GM21360 (cell line): ENCODE measurements around the gene XPR1.
"Not testable (repeated sequence)": the region's sequence is repeated elsewhere in the genome, so short reads cannot be mapped to it uniquely, and the experiment has no call there.

Source experiments
- ATAC-seq: cut with Tn5 transposase; IDR thresholded peaks from one replicate; pipeline ENCODE4 v1.9.1; 2021; ENCODE audit warnings: mild to moderate bottlenecking, moderate library complexity; ENCODE audit not compliant: unreplicated experiment

Gene XPR1

GRCh38 chr1:180833180-180833579 lies 201.4 kb downstream of the XPR1 start:
- not testable (repeated sequence) for ATAC-seq

DNA sequence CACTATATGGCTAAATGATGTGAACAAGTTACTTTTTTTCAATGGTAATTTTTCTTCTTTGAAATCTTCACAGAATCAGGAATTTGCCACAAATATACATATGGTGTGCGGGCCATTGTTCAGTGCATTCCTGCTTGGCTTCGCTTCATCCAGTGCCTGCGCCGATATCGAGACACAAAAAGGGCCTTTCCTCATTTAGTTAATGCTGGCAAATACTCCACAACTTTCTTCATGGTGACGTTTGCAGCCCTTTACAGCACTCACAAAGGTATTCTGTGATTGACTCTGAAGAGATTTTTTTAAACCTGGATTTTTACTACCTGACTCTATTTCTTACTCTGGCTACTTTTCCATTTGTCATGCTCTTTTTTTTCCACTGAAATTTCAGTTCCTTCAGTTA lies 204.6 kb downstream of the XPR1 start:
- no peak for ATAC-seq

GRCh38 chr1:180837020-180837419 lies 205.2 kb downstream of the XPR1 start:
- no peak for ATAC-seq

DNA sequence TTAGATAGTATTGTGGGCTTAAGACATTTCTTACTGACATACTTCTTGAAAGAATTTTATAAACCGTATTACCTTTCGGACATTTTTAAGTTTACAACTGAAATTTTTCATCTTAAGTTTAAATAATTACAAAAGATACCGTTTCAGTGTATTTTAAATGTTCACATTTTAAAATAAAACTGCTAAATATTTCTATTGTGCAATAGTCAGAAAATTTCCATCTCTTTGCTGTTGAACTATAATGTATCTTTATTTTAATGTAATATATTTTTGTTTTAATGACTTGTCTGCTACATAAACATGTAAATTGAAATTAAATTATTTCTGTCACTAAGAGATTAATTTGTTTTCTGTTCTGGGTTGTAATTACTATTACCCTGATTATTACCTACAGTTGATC lies 206.7 kb downstream of the XPR1 start:
- no peak for ATAC-seq

DNA sequence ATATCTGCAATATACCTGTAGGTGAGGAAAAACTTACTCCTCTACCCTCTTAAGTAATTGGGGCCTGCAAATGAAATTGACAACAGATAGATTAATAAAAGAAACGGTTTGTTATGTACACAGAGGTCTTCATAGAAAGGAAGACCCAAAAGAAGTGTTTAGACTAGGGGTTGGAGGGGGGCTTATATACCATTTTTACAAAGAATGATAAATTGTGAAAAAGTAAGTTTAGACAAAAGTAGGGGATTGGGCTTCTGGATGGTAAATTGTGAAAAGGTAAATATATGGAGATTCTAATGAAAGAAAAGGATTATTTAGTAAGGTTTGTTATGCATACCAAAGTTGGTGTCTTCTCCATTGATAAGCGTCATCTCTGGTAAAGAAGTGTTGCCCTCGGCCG lies 207.7 kb downstream of the XPR1 start:
- ATAC-seq: no peak

DNA sequence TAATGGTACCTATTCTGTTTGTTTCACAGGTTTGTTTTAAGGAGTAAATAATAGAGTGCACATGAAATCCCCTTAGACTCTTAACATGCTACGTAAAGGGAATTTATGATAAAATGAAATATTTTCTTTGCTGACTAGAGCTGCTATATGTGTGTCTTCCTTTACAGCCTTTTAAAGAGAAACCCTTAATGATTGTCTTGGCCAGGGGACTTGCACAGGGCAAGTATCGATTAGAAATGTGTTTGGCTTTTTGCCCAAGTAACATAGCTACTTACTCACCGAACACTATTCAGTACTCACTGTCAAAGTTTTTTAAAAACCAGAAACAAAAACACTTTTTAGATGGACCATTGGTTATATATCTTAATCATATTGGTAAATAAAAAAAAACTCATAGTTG lies 209.6 kb downstream of the XPR1 start:
- no peak for ATAC-seq

- no peak for ATAC-seq
Observed at GRCh38 chr1:180842052-180842451, 210.2 kb downstream of the XPR1 start.

- ATAC-seq: no peak
Observed at GRCh38 chr1:180842491-180843275, 210.9 kb downstream of the XPR1 start.

- ATAC-seq: no peak
Observed at GRCh38 chr1:180845352-180845751, 213.5 kb downstream of the XPR1 start.

- ATAC-seq: no peak
Observed at GRCh38 chr1:180848191-180848590, 216.4 kb downstream of the XPR1 start.

DNA sequence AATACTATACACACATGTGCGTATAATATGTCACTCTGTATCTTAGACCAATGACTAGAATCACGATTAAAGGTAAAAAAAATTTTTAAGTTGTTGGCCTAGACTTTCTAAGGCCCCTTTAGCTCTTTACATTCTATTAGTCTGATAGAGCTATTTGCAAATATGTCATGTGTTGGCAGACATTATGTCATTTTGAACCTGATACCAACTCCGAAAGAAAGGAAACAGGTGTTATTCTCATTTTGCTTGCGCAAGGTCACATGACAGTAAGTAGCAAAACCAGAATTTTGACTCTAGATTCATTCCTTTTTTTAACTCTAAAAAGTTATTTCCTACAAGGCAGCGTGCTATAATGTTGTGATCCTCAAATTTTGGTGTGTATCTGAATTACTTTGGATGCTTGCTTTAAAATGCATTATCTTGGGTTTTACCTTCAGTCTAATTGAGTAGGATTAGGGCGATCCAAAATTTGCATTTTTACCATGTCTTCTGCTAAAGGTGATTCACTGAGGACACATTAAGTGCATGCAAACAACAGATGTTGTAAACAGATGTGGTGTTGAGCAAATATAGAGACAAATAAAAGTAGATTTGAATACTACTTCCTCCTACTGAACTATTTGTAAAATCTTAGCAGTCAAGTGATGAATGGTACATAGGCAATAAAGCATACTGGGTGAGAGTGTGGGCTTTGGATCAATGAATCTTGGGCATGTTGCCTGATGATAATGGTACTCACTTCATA lies 217.4 kb downstream of the XPR1 start:
- peak; percentile 78 for ATAC-seq

- ATAC-seq: no peak
Observed at GRCh38 chr1:180851995-180852887, 220.4 kb downstream of the XPR1 start.

DNA sequence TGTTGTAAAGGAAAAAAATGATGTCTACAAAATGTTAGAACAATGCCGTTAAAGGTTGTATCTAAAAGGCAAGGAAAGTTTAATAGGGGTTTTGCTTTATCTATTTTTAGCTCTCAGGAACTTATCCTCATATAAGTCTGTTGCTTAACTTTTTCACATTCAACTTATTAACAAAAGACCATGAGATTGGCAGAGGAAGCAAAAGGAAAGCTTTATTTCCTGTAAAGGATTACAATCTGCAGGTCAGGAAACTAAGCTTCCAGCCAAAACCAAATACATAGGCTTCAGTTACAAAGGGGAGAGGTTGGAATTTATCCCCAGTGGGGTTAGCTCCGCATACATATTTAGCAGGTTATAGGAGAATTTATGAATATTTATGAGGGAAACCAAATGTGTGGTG lies 222.2 kb downstream of the XPR1 start:
- ATAC-seq: no peak

DNA sequence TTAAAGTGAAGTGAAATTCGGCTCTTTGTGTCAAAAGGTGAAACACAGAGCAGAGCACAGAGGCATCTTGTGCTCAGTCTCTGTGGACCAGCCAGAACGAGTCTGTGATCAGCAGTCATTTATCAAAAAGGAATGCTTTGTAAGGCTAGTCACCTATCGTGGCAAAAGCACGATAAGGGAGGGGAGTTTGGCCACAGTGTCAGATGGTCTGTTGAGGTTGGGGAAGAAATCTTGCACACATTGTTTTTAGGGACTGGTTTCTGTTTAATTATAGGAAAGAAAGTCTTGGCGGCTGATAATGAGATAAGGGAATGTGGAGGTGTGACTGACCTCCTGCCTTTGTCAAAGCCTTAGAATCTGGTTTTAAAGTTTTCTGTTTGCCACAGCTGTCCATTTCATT lies 222.6 kb downstream of the XPR1 start:
- no peak for ATAC-seq

DNA sequence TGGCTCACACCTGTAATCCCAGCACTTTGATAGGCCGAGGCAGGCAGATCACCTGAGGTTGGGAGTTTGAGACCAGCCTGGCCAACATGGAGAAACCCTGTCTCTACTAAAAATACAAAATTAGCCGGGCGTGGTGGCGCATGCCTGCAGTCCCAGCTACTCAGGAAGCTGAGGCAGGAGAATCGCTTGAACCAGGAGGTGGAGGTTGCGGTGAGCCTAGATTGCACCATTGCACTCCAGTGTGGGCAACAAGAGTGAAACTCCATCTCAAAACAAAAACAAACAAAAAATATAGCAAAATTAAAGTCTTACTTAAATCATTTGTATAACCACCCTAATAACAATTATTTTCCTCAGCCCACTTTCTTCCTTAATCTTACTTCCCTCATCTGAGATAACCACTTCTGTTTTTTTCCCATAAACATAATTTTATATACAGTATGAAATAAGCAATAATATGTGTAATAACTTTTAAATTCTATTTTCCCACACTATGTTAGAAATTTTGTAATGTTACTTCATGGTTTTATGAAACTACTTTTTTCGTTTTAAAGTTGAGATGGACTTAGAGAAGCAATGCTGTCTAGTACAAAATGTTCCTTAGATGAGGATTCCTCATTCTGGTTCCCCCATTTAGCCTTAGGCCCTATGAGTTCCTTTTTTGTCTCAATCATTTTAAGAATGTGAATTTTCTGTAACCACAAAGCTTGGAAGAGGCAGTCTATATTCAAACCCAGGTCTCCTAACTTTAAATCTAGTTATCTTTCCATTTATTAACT lies 226.3 kb downstream of the XPR1 start:
- ATAC-seq: not testable (repeated sequence)

DNA sequence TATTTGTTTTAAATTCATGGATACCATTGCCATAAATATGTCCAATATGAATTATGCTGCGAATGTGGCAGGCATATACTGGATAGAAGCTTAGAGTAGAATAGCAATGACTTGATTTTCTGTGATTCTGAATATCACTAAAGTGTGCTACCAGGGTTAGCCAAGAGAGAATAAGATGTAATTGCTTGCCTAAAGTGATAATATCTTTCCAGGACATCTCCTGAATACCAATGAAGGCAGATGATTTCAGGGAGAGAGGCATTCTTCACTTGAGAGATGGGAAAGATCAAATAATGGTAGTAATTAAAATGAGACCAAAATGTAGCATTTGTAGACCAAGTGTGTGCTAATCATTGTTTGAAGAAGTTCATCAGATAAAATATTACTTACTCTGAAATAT lies 227.5 kb downstream of the XPR1 start:
- ATAC-seq: no peak

GRCh38 chr1:180860535-180860934 lies 228.7 kb downstream of the XPR1 start:
- ATAC-seq: no peak

GRCh38 chr1:180862305-180862704 lies 230.5 kb downstream of the XPR1 start:
- no peak for ATAC-seq

DNA sequence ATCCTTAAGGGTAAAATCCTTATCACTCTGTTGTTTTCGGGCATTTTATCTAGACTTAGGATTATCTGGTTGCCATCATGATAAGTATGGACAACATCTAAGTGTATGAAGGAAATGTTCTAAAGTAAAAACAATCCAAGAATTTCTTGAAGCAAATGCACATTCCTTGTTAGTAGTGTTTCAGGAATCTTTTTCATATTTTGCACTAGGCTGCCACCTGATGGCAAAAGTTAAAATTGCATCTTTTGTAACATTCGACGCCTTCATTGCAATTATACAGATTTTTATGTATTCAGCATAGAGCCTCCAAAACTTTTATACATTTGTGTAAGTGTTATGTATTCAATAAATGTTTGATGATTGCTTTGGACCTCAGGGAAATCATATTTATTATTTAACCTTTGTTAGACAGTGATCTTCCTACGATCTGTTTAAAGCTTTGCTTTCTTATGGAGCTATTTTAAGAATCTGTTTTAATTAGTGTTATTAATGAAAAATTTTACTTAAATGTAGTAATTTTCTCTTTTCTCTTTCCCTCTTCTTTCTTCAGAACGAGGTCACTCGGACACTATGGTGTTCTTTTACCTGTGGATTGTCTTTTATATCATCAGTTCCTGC lies 231.4 kb downstream of the XPR1 start:
- no peak for ATAC-seq

DNA sequence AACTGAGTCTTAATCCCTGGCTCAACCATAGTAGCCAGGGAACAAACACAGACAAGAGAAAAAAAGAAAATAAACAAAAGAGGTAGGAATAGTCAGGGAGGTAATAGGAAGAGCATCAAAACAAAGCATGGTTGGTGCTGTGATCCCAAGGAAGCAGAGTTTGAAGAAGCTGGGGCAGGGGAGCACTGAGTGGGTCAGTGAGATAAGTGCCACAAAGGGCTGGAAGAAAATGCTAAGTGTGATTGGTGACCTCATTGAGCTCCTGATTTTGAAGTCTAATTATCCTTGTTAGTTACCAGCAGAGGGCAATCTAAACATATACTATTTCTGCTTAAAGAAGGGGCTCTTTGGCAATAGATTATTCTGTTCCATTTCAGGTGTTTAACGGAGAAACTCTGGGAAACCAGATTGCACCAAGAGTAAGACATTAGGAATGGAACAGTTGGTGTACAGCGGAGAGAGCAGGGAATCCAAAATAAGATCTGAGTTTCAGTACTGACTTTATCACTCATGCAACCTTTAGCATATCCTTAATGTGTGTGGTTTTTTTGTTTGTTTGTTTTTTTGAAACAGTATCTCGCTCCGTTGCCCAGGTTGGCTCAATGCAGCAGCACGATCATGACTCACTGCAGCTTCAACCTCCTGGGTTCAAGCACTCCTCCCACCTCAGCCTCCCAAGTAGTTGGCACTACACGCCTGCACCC lies 250.1 kb downstream of the XPR1 start:
- ATAC-seq: no peak
